GM18519 (cell line): Measurements from ENCODE around the gene HSPA1B.
"Not testable (repeated sequence)": the region's sequence is repeated elsewhere in the genome, so short reads cannot be mapped to it uniquely, and the experiment has no call there.

Experiments used
- ATAC-seq: cut with Tn5 transposase; IDR thresholded peaks from one replicate; pipeline ENCODE4 v1.9.1; 2021; ENCODE audit warnings: mild to moderate bottlenecking, moderate library complexity; ENCODE audit not compliant: unreplicated experiment, low FRiP score

HSPA1B gene

GRCh38 chr6:31823592-31824196 lies 3.8 kb upstream of the HSPA1B start:
- ATAC-seq = not testable (repeated sequence)

GRCh38 chr6:31825553-31825952 lies 2.0 kb upstream of the HSPA1B start:
- ATAC-seq = no peak

- ATAC-seq = no peak
Measured at GRCh38 chr6:31826793-31827285, 699 bp upstream of the HSPA1B start.

GRCh38 chr6:31829633-31830283 lies 2.2 kb downstream of the HSPA1B start:
- ATAC-seq = no peak

GRCh38 chr6:31830886-31831335 lies 3.4 kb downstream of the HSPA1B start:
- no peak for ATAC-seq

- ATAC-seq = no peak
Measured at GRCh38 chr6:31831350-31832215, 4.0 kb downstream of the HSPA1B start.

GRCh38 chr6:31834367-31835250 lies 7.1 kb downstream of the HSPA1B start:
- ATAC-seq = no peak

- no peak for ATAC-seq
Measured at GRCh38 chr6:31836047-31836473, 8.5 kb downstream of the HSPA1B start.

- no peak for ATAC-seq
Measured at GRCh38 chr6:31836474-31837368, 9.2 kb downstream of the HSPA1B start.

GRCh38 chr6:31837369-31838113 lies 10.0 kb downstream of the HSPA1B start:
- ATAC-seq = no peak

GRCh38 chr6:31838114-31838553 lies 10.6 kb downstream of the HSPA1B start:
- ATAC-seq = not testable (repeated sequence)

- no peak for ATAC-seq
Measured at GRCh38 chr6:31838968-31839367, 11.4 kb downstream of the HSPA1B start.

GRCh38 chr6:31839779-31840126 lies 12.2 kb downstream of the HSPA1B start:
- not testable (repeated sequence) for ATAC-seq

- ATAC-seq = no peak
Measured at GRCh38 chr6:31842053-31842452, 14.5 kb downstream of the HSPA1B start.

GRCh38 chr6:31844507-31844906 lies 17.0 kb downstream of the HSPA1B start:
- no peak for ATAC-seq

GRCh38 chr6:31847276-31847978 lies 19.9 kb downstream of the HSPA1B start:
- no peak for ATAC-seq

GRCh38 chr6:31850765-31851484 lies 23.4 kb downstream of the HSPA1B start:
- no peak for ATAC-seq
